ENCODE measurements around the gene NHS. TPM values are rescaled to one million over a fixed set of nuclear protein-coding genes. Genes with fewer than 3 reads are reported as not detected.

NHS gene
- total RNA-seq, 6 experiments from 2014 or later = 0.06 to 0.27 (median 0.12) TPM

DNA sequence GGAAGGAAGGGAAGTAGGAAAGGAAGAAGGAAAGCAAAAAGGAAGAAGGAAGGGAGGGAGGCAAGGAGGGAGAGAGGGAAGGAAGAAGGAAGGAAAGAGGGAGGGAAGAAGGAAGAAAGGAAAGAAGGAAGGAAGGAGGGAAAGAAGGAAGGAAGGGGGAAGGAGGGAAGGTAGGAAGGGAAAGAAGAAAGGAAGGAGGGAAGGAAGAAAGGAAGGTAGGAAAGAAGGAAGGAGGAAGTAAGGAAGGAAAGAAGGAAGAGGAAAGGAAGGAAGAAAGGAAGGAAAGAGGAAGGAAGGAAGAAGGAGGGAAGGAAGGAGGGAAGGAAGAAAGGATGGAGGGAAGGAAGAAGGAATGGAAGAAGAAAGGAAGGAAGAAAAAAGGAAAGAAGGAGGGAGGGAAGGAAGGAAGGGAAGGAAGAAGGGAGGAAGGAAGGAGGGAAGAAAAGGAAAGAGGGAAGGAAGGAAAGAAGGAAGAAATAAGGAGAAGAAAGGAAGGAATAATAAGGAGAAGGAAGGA is 343.7 kb downstream of the NHS start:
- TF ChIP-seq, protein P1, sequence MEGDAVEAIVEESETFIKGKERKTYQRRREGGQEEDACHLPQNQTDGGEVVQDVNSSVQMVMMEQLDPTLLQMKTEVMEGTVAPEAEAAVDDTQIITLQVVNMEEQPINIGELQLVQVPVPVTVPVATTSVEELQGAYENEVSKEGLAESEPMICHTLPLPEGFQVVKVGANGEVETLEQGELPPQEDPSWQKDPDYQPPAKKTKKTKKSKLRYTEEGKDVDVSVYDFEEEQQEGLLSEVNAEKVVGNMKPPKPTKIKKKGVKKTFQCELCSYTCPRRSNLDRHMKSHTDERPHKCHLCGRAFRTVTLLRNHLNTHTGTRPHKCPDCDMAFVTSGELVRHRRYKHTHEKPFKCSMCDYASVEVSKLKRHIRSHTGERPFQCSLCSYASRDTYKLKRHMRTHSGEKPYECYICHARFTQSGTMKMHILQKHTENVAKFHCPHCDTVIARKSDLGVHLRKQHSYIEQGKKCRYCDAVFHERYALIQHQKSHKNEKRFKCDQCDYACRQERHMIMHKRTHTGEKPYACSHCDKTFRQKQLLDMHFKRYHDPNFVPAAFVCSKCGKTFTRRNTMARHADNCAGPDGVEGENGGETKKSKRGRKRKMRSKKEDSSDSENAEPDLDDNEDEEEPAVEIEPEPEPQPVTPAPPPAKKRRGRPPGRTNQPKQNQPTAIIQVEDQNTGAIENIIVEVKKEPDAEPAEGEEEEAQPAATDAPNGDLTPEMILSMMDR (IDR thresholded peaks at IDR 0.05) = no peak
- TF ChIP-seq POLR2A (IDR thresholded peaks at IDR 0.05) = no peak
- ATAC-seq = no peak
- Histone ChIP-seq H3K4me3 (no peak overlapping the region), H3K36me3 (no peaks in the 10 kb centered on the region), H3K4me1 (no peaks in the 10 kb centered on the region), H3K27me3 (no peaks in the 10 kb centered on the region), H3K27ac (no peak overlapping the region), H3K9me3 (no peaks in the 10 kb centered on the region)
- no peak for DNase-seq
- intact Hi-C loops (cut with DNase I) = no loop called here

DNA sequence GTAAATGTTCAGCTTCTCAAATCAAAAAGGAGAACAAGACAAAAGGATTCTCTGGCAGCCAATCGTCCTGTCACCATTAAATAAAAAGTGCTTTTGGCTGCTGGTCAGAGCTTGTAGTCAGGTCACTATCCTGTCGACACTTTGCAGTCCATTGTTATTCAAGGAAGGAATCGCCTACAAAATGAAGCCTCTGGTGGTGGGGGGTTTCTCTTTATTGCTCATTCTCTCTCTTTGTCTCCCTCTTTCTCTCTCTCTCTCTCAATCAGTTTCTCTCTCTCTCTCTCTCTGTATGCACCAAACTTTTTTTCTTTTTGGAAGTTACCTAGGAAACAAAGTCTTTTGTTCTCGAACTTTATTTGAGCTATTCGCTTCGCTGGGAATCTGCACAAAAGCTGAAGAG is 344.7 kb downstream of the NHS start:
- DNase-seq = no peak
- Histone ChIP-seq H3K9me3 (no peaks in the 10 kb centered on the region), H3K36me3 (no peaks in the 10 kb centered on the region), H3K27me3 (no peaks in the 10 kb centered on the region), H3K4me3 (no peak overlapping the region), H3K4me1 (no peaks in the 10 kb centered on the region), H3K27ac (no peak overlapping the region)
- intact Hi-C loops (cut with DNase I) = no loop called here
- no peak for TF ChIP-seq POLR2A (IDR thresholded peaks at IDR 0.05)
- TF ChIP-seq, protein P1 (IDR thresholded peaks at IDR 0.05) = no peak
- 59% methylated on average over 6 of the region's 6 CpGs for WGBS (ENCODE audit: insufficient coverage, low coverage, low lambda C conversion rate, missing lambda C conversion rate)
- ATAC-seq = no peak

DNA sequence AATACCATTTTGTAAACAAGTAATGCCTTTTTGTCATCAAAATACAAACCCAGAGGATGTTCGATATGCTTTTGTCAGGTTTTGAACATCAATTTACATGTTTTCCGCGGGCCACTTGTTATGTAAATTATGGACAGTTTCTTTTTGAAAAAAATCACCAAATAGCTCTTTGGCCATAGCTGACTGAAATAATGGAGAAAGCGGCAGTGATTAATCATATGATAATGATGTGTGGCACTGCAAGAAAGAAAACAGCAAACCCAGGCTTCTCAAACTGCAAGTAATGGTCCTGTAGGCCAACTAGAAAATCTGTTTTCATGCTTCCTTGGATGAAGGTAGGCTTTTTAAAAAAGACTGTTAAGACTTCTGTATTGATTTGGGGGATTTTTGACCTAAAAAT is 346.7 kb downstream of the NHS start:
- no peak overlapping the region for H3K27ac ChIP-seq
- 67% methylated on average over 4 of the region's 4 CpGs for WGBS (ENCODE audit: insufficient coverage, low coverage, low lambda C conversion rate, missing lambda C conversion rate)
- H3K9me3 ChIP-seq = no peaks in the 10 kb centered on the region
- ATAC-seq (no peak), DNase-seq (no peak)
- no peaks in the 10 kb centered on the region for H3K36me3 ChIP-seq
- H3K4me1 ChIP-seq = no peaks in the 10 kb centered on the region
- intact Hi-C loops (cut with DNase I) = no loop called here
- no peaks in the 10 kb centered on the region for H3K27me3 ChIP-seq
- no peak overlapping the region for H3K4me3 ChIP-seq
- TF ChIP-seq POLR2A (IDR thresholded peaks at IDR 0.05) = no peak
- TF ChIP-seq, protein P1 (IDR thresholded peaks at IDR 0.05) = no peak

DNA sequence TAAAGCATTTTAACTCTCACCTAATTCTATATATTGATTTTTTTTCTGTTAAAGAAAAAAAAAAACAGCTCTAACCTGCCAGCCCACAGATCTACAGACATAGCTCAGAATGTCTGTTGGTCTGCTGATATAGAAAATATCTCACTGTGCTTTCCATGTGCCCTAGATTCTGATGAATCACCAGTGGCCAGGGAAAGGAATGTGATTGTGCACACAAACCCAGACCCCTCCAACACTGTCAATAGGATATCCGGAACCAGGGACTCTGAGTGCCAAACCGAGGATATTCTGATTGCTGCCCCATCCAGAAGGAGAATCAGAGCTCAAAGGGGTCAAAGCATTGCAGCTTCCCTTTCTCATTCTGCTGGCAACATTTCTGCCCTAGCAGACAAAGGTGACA is 350.2 kb downstream of the NHS start:
- Histone ChIP-seq H3K27me3 (no peaks in the 10 kb centered on the region), H3K27ac (no peak overlapping the region), H3K9me3 (no peaks in the 10 kb centered on the region), H3K4me1 (no peaks in the 10 kb centered on the region), H3K4me3 (no peak overlapping the region), H3K36me3 (no peaks in the 10 kb centered on the region)
- TF ChIP-seq, protein P1 (IDR thresholded peaks at IDR 0.05) = no peak
- TF ChIP-seq POLR2A (IDR thresholded peaks at IDR 0.05) = no peak
- ATAC-seq (no peak), DNase-seq (no peak)
- WGBS (ENCODE audit: insufficient coverage, low coverage, low lambda C conversion rate, missing lambda C conversion rate) = 55% methylated on average over 2 of the region's 2 CpGs
- intact Hi-C loops (cut with DNase I) = no loop called here
